Measurements from ENCODE around the gene EFHD1. TPM values are rescaled to one million over a fixed set of nuclear protein-coding genes. Genes with fewer than 3 reads are reported as not detected.
A peak's percentile ranks its signal among the peaks of the same experiment; 100 is the strongest.
"Not testable (repeated sequence)": the region's sequence is repeated elsewhere in the genome, so short reads cannot be mapped to it uniquely, and the experiment has no call there.

Gene EFHD1
- total RNA-seq, 2 donors from 2014 or later = 1.1 to 1.8 TPM

DNA sequence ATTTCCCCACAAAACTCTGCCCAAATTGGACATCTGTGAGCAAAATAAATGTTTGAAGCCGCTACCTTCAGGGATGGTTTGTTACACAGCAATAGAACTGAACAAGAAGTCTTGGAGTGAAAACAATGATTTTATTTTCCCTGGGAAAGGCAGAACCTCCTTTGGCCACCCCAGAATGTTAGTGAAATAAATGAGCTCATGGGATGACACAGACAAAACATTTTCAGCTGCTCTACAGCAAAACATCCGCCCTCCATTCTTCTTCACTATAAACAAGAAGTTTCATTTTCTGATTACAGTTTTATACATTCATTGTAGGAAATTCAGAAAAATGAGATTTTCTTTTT, 4.3 kb upstream of the EFHD1 start:
- Mint-ChIP-seq H3K36me3 (ENCODE audit: low read depth) (no peaks in the 10 kb centered on the region), H3K4me3 (no peak overlapping the region), H3K27ac (no peak overlapping the region)

DNA sequence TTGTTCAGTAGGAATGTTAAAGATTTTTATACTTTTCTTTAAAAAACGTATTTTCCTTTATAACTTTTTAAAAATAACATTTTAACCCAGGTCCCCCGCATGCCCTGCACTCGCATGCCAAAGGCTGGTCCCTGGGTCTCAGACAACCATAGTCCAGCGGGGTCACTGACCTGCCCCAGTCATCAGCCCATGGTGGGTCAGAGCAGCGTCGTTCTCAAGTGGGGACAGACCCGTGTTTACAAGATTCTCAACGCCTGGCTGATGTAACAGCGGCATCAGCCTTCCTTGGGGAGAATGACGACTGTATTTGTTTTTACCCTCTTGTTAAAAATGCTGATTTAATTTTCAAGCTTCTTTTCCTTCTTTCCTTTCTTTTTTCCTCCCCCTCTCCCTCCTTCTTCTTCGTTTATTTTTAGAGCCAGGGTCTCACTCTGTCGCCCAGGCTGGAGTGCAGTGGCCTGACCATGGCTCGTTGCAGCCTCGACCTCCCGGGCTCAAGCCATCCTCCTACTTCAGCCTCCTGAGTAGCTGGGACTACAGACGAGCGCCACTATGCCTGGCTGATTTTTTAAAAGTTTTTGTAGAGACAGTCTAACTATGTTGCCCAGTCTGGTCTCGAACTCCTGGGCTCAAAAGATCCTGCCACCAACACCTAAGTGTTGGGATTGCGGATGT, 1.0 kb upstream of the EFHD1 start:
- DNase-seq (no peak), ATAC-seq (no peak)
- H3K27me3 Mint-ChIP-seq = peaks cover 41% of the 10 kb centered on the region
- H3K4me1 Mint-ChIP-seq = peaks cover 3% of the 10 kb centered on the region
- no peak overlapping the region for H3K27ac Mint-ChIP-seq
- H3K4me3 Mint-ChIP-seq = peak overlapping the region; percentile 46
- peaks cover 5% of the 10 kb centered on the region for H3K36me3 Mint-ChIP-seq (ENCODE audit: low read depth)
- no peaks in the 10 kb centered on the region for H3K9me3 ChIP-seq (ENCODE audit: control insufficient read depth, low read length, poor library complexity, severe bottlenecking)

More for the DNA sequence above, 4.3 kb upstream of the EFHD1 start:
- ATAC-seq (no peak), DNase-seq (no peak)
- no peaks in the 10 kb centered on the region for H3K9me3 ChIP-seq (ENCODE audit: control insufficient read depth, low read length, poor library complexity, severe bottlenecking)
- peaks cover 30% of the 10 kb centered on the region for H3K27me3 Mint-ChIP-seq
- H3K4me1 Mint-ChIP-seq = peaks cover 5% of the 10 kb centered on the region

GRCh38 chr2:232632904-232633412, 446 bp upstream of the EFHD1 start:
- Mint-ChIP-seq H3K4me1 (peaks cover 3% of the 10 kb centered on the region), H3K4me3 (peak overlapping the region; percentile 59), H3K36me3 (ENCODE audit: low read depth) (peaks cover 5% of the 10 kb centered on the region), H3K27me3 (peaks cover 42% of the 10 kb centered on the region), H3K27ac (no peak overlapping the region)
- peak; percentile 15 for ATAC-seq
- DNase-seq = no peak
- H3K9me3 ChIP-seq (ENCODE audit: control insufficient read depth, low read length, poor library complexity, severe bottlenecking) = no peaks in the 10 kb centered on the region

DNA sequence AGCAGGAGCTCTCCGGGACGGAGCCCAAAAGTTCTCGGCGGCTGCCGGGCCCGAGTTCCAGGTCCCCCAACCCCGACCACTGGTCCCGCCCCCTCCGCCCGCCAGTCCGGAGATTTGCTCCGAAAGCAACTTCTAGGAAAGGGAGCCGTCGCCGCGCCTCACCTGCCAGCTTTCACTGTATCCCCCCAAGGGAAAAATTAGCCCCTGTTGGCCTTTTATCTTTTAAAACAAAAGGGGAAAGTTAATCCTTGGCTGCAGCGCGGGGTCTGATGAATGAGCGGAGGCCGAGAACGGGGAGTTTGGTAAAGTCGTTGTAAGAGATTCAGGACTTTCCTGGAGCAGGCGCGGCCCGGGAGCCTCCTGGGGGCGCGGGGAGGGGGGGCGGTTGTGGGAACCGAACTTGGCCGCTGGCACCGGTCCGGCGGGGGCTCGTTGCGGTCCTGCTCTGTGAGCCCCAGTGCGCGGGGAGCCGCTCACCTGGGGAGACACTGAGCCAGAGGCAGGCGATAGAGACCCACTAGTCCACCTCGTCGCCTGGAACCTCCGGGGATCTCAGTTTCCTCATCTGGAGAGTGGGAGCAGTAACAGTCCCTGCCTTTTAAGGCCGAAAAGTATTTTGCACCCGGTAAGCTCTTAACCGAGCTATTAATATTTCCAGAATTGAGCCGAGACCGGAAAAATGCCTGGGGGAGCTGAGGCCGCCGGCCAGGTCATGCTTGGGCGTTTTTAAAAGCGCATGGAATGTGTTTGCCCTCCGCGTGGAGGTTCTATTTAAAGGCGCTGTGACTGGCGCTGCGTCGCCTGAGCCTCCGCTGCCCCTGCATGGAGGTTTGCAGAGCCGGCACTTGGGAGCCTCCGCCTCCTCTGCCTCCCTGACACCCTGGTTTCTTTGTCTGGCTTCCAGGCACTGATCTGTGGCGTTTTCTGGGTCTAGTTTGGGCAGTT, 1.1 kb downstream of the EFHD1 start:
- ATAC-seq (no peak), DNase-seq (no peak)
- Mint-ChIP-seq H3K4me3 (peak overlapping the region; percentile 70), H3K27ac (no peak overlapping the region), H3K4me1 (peaks cover 3% of the 10 kb centered on the region), H3K36me3 (ENCODE audit: low read depth) (peaks cover 5% of the 10 kb centered on the region), H3K27me3 (peaks cover 54% of the 10 kb centered on the region)
- no peaks in the 10 kb centered on the region for H3K9me3 ChIP-seq (ENCODE audit: control insufficient read depth, low read length, poor library complexity, severe bottlenecking)

DNA sequence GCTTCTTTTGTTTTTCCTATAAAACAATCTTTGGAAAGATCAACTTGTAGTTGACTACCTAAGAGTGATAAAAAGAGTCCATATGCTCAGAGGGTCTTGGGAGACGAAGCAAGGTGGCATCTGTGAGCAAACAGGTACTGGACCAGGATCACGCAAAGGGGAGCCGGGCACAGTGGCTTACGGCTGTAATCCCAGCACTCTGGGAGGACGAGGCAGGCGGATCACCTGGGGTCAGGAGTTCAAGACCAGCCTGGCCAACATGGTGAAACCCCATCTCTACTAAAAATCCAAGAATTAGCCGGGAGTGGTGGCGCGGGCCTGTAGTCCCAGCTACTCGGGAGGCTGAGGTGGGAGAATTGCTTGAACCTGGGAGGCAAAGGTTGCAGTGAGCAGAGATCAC, 2.0 kb downstream of the EFHD1 start:
- Mint-ChIP-seq H3K27me3 (peaks cover 56% of the 10 kb centered on the region), H3K4me3 (peak overlapping the region; percentile 70)
- DNase-seq; H3K27ac Mint-ChIP-seq; H3K4me1 Mint-ChIP-seq; H3K36me3 Mint-ChIP-seq (ENCODE audit: low read depth); ATAC-seq; H3K9me3 ChIP-seq (ENCODE audit: control insufficient read depth, low read length, poor library complexity, severe bottlenecking): not testable (repeated sequence)

DNA sequence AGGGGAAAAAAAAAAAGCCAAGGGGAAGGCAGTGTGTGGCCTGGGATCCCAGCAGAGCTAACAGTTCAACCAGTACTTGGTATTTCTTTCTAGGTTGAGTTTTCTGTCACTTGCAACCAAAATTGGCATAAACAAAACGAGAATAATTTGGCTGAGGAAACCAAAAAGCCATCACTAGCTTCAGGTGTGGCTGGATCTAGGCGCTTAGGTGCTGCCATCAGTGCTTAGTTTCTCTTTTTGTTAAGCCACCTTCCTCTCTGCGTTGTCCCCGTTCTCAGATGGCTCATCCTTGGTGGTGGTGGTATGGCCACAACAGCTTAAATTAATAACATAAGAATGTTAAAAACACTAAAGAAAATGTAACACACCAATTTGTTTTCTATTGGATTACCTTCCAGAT, 2.4 kb downstream of the EFHD1 start:
- no peak for DNase-seq
- Mint-ChIP-seq H3K36me3 (ENCODE audit: low read depth) (peaks cover 5% of the 10 kb centered on the region), H3K27me3 (peaks cover 59% of the 10 kb centered on the region), H3K4me1 (peaks cover 3% of the 10 kb centered on the region), H3K27ac (no peak overlapping the region), H3K4me3 (no peak overlapping the region)
- ATAC-seq = no peak
- H3K9me3 ChIP-seq (ENCODE audit: control insufficient read depth, low read length, poor library complexity, severe bottlenecking) = no peaks in the 10 kb centered on the region

GRCh38 chr2:232636788-232637420, 3.5 kb downstream of the EFHD1 start:
- peaks cover 5% of the 10 kb centered on the region for H3K36me3 Mint-ChIP-seq (ENCODE audit: low read depth)
- peaks cover 3% of the 10 kb centered on the region for H3K4me1 Mint-ChIP-seq
- no peaks in the 10 kb centered on the region for H3K9me3 ChIP-seq (ENCODE audit: control insufficient read depth, low read length, poor library complexity, severe bottlenecking)
- no peak for DNase-seq
- H3K4me3 Mint-ChIP-seq = peak overlapping the region; percentile 55
- H3K27me3 Mint-ChIP-seq = peaks cover 59% of the 10 kb centered on the region
- peak; percentile 32 for ATAC-seq
- H3K27ac Mint-ChIP-seq = no peak overlapping the region

DNA sequence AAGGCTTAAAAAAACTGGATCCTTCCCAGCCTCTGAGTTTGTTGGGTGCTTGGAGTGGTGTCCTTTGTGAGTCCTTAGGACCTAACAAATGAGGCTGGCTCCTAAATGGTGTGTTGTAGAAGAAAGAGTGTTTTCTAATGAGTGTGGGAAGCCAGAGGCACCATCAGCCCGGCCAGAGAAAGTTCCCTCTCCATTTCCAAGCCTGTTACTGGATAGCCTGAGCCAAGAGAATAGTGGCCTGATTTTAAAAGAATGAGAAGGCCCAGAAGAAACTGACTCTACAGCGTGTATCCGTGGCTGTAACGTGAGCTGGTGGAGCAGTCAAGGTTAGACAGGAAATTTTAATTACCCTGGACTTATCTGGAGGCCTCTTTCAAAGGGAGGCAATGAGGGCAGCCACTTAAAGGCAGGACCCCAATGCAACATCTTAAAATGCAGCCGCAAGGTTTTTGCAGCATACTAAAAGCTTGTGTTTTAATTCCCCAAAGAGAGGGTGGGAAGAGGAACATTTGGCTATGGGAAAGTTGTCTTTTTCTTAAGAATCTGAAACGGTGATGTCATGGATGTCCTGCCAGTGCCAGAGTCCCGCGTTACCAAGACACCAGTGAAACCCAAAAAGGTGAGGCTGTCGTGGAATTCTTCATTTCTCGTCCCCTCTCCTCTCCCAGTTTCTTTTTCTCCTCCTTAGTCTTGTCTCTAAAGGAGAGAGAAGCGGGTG, 4.6 kb downstream of the EFHD1 start:
- no peak for DNase-seq
- ATAC-seq = no peak

GRCh38 chr2:232641153-232641848, 7.9 kb downstream of the EFHD1 start:
- H3K27me3 Mint-ChIP-seq = peaks cover 57% of the 10 kb centered on the region
- no peak overlapping the region for H3K4me3 Mint-ChIP-seq
- DNase-seq (no peak), ATAC-seq (no peak)
- H3K9me3 ChIP-seq (ENCODE audit: control insufficient read depth, low read length, poor library complexity, severe bottlenecking) = no peaks in the 10 kb centered on the region
- peaks cover 2% of the 10 kb centered on the region for H3K4me1 Mint-ChIP-seq
- no peak overlapping the region for H3K27ac Mint-ChIP-seq
- H3K36me3 Mint-ChIP-seq (ENCODE audit: low read depth) = no peaks in the 10 kb centered on the region

More for the DNA sequence above, 4.6 kb downstream of the EFHD1 start:
- H3K27ac Mint-ChIP-seq = no peak overlapping the region
- peaks cover 2% of the 10 kb centered on the region for H3K4me1 Mint-ChIP-seq
- H3K4me3 Mint-ChIP-seq = no peak overlapping the region
- H3K27me3 Mint-ChIP-seq = peaks cover 55% of the 10 kb centered on the region
- peaks cover 5% of the 10 kb centered on the region for H3K36me3 Mint-ChIP-seq (ENCODE audit: low read depth)
- no peaks in the 10 kb centered on the region for H3K9me3 ChIP-seq (ENCODE audit: control insufficient read depth, low read length, poor library complexity, severe bottlenecking)

DNA sequence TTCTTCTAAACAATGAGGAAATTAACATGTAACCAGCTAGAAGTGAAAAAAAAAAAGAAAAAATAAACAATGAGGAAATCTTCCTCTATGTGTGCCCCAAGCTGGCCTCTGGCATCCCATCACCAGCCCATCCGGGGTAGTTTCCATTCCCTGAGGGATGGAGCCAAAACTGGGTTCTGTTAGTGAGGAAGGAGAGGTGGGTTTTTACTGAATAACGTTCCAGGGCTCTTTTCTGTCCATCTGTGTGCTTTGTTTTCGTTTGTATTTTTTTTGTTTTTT, 9.7 kb downstream of the EFHD1 start:
- DNase-seq = no peak
- peaks cover 2% of the 10 kb centered on the region for H3K4me1 Mint-ChIP-seq
- no peaks in the 10 kb centered on the region for H3K9me3 ChIP-seq (ENCODE audit: control insufficient read depth, low read length, poor library complexity, severe bottlenecking)
- peaks cover 50% of the 10 kb centered on the region for H3K27me3 Mint-ChIP-seq
- no peak overlapping the region for H3K4me3 Mint-ChIP-seq
- ATAC-seq = no peak
- no peak overlapping the region for H3K27ac Mint-ChIP-seq
- no peaks in the 10 kb centered on the region for H3K36me3 Mint-ChIP-seq (ENCODE audit: low read depth)

DNA sequence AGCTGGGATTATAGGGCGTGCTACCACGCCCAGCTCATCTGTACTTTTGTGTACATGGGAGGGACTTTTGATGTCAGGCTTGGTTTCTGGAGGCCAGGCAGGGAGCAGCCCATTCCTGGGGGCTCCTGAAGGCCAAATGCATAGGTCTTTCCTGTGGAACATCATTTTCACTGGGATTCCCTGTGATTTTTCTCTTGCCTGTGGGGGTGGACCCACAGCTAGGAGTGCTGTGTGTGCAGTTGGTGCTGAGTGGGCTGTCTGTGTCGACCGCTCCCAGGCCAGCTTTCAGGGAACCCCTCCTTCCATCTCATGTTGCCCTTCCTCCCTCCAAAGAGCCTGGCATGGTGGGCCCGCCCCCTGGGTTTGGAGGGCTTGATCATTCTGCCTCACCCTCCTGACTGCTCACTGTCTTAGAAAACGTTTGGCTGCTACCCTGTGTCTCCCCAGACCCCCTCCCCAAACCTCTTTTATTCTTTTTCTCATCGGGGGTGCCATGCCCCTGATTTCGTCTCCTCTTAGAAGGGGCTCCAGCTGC, 10.5 kb downstream of the EFHD1 start:
- H3K36me3 Mint-ChIP-seq (ENCODE audit: low read depth) = no peaks in the 10 kb centered on the region
- no peak overlapping the region for H3K4me3 Mint-ChIP-seq
- H3K9me3 ChIP-seq (ENCODE audit: control insufficient read depth, low read length, poor library complexity, severe bottlenecking) = no peaks in the 10 kb centered on the region
- H3K27ac Mint-ChIP-seq = no peak overlapping the region
- ATAC-seq (no peak), DNase-seq (no peak)
- peaks cover 52% of the 10 kb centered on the region for H3K27me3 Mint-ChIP-seq
- peaks cover 2% of the 10 kb centered on the region for H3K4me1 Mint-ChIP-seq

DNA sequence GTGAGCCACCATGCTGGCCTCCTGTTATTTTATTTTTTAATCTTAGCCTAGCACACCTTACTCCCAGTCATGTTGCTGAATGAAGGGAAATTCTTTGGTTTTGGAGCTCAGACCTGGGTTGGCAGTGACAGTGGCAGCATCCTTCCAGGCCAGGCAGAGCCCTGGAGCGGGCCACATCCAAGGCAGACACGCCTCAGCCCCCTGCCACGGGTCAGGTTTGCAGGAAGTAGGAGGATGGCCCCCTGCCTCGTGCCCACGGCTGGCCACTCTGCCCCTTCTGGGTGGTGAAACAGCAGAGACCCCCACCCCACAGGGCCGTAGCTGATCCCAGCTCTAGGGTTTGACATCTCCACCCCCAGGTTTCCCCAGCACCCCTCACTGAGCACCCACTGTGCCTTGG, 11.7 kb downstream of the EFHD1 start:
- Mint-ChIP-seq H3K27ac (no peak overlapping the region), H3K4me1 (peaks cover 2% of the 10 kb centered on the region), H3K36me3 (ENCODE audit: low read depth) (no peaks in the 10 kb centered on the region), H3K27me3 (peaks cover 43% of the 10 kb centered on the region), H3K4me3 (no peak overlapping the region)
- H3K9me3 ChIP-seq (ENCODE audit: control insufficient read depth, low read length, poor library complexity, severe bottlenecking) = no peaks in the 10 kb centered on the region
- DNase-seq = no peak
- no peak for ATAC-seq

All from T-helper 17 cell (primary cell).